ENCODE measurements around the gene SLC19A1. TPM values are rescaled to one million over a fixed set of nuclear protein-coding genes. Genes with fewer than 3 reads are reported as not detected.

Gene SLC19A1
- total RNA-seq, 3 donors from 2014 or later, result 12.6 to 22.8 (median 12.7) TPM

DNA sequence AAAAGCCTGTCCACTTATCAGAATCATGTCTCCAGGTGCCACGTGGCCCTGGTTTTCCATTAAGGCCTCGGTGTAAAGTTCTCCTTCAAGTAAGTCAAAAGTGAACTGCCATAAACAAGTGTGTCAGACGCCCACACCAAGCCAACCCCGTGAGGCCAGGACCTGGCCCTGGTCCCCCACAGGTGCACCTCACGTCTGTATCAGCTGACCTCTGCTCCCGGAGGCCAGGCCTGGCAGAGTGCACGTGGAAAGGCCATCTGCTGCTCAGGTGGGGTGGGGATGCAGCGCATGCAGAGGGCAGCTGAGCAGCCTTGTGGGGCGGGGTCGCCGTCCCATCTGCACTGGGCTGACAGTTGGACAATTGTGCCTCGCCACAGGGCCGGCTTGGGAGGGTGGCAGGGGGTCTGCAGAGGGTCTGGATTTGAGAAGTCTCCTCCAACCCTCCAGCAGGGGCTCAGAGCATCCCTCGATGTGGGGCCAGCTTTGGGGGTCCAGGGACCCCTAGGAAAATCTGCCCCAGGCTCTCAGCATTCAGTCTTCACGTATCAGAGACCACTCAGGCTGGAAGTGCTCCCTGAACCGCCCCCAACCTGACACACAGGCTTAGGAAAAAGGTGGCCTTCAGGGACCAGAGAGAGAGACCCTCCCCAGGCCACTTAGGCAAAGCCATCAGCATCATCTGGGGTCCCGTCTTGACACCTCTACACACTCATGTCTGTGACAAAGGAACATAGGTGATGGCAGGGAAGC is 3.0 kb downstream of the SLC19A1 start:
- Histone ChIP-seq H3K4me3 (no peak overlapping the region), H3K9me3 (no peaks in the 10 kb centered on the region), H3K4me1 (ENCODE audit: low read depth) (peaks cover 10% of the 10 kb centered on the region), H3K36me3 (ENCODE audit: low read depth) (no peaks in the 10 kb centered on the region)
- ATAC-seq (no peak), DNase-seq (peak in 2 of 3 donors; percentile 8 to 51)
- intact Hi-C loops (cut with DNase I, micrococcal nuclease), result no loop called here
- TF ChIP-seq, protein P1, sequence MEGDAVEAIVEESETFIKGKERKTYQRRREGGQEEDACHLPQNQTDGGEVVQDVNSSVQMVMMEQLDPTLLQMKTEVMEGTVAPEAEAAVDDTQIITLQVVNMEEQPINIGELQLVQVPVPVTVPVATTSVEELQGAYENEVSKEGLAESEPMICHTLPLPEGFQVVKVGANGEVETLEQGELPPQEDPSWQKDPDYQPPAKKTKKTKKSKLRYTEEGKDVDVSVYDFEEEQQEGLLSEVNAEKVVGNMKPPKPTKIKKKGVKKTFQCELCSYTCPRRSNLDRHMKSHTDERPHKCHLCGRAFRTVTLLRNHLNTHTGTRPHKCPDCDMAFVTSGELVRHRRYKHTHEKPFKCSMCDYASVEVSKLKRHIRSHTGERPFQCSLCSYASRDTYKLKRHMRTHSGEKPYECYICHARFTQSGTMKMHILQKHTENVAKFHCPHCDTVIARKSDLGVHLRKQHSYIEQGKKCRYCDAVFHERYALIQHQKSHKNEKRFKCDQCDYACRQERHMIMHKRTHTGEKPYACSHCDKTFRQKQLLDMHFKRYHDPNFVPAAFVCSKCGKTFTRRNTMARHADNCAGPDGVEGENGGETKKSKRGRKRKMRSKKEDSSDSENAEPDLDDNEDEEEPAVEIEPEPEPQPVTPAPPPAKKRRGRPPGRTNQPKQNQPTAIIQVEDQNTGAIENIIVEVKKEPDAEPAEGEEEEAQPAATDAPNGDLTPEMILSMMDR (IDR thresholded peaks at IDR 0.05), result no peak

DNA sequence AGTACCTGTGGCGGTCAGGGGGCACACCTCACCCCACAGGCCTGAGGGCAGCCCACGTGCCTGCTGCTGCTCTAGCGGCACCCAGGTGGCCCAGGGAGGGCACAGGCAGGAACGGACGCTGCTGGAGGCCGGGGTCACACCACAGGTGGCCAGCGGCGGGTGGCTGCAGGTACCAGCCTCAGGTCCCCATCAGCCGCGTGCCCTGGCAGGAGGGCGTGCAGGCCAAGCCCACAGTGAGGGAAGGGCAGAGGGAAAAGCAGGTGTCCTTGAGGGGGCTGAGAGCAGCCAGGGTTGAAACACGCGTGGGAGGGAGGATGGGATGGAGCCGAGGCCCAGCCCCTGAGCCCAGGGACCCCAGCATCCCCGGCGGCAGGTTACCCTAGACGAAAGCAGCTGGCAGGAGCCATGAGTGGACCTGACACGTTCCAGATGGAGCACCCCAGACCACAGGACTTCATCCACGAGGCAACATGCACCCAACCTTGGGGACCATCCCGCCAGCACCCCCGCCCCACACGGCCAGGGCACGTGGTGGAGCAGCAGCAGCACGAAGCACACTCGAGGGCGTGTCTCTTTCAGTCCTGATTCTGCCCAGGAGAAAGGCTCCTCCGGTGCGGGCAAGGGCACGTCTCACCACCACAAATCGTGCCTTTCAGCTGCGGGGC is 3.7 kb downstream of the SLC19A1 start:
- DNase-seq (peak in 1 of 3 donors; percentile 32), ATAC-seq (no peak)
- no peaks in the 10 kb centered on the region for H3K36me3 ChIP-seq (ENCODE audit: low read depth)
- TF ChIP-seq, protein P1 (IDR thresholded peaks at IDR 0.05), result no peak
- peaks cover 17% of the 10 kb centered on the region for H3K4me1 ChIP-seq (ENCODE audit: low read depth)
- H3K4me3 ChIP-seq, result no peak overlapping the region
- intact Hi-C loops (cut with DNase I, micrococcal nuclease), result no loop called here
- H3K9me3 ChIP-seq, result no peaks in the 10 kb centered on the region

GRCh38 chr21:45537746-45538291 is 4.4 kb downstream of the SLC19A1 start:
- DNase-seq (no peak), ATAC-seq (no peak)
- Histone ChIP-seq H3K4me1 (ENCODE audit: low read depth) (peaks cover 24% of the 10 kb centered on the region), H3K4me3 (no peak overlapping the region), H3K36me3 (ENCODE audit: low read depth) (no peaks in the 10 kb centered on the region), H3K9me3 (no peaks in the 10 kb centered on the region)
- TF ChIP-seq, protein P1 (IDR thresholded peaks at IDR 0.05), result no peak
- intact Hi-C loops (cut with DNase I, micrococcal nuclease), result no loop called here

GRCh38 chr21:45537111-45537745 is 5.0 kb downstream of the SLC19A1 start:
- peak in 1 of 3 donors; percentile 29 for DNase-seq
- no peak for ATAC-seq
- H3K4me1 ChIP-seq (ENCODE audit: low read depth), result peaks cover 30% of the 10 kb centered on the region
- no peaks in the 10 kb centered on the region for H3K9me3 ChIP-seq
- TF ChIP-seq, protein P1 (IDR thresholded peaks at IDR 0.05), result no peak
- H3K4me3 ChIP-seq, result no peak overlapping the region
- no peaks in the 10 kb centered on the region for H3K36me3 ChIP-seq (ENCODE audit: low read depth)
- intact Hi-C loops (cut with DNase I, micrococcal nuclease), result no loop called here

- intact Hi-C loops (cut with DNase I, micrococcal nuclease), result no loop called here
- H3K36me3 ChIP-seq (ENCODE audit: low read depth), result no peaks in the 10 kb centered on the region
- TF ChIP-seq, protein P1 (IDR thresholded peaks at IDR 0.05), result no peak
- H3K9me3 ChIP-seq, result no peaks in the 10 kb centered on the region
- no peak for ATAC-seq
- no peak overlapping the region for H3K4me3 ChIP-seq
- DNase-seq, result peak in 2 of 3 donors; percentile 35 to 46
- H3K4me1 ChIP-seq (ENCODE audit: low read depth), result peaks cover 29% of the 10 kb centered on the region
Observed at GRCh38 chr21:45536301-45537081, 5.7 kb downstream of the SLC19A1 start.

All from mucosa of descending colon (tissue), 3 donors.